ENCODE data around the gene B2M.

The B2M gene

DNA sequence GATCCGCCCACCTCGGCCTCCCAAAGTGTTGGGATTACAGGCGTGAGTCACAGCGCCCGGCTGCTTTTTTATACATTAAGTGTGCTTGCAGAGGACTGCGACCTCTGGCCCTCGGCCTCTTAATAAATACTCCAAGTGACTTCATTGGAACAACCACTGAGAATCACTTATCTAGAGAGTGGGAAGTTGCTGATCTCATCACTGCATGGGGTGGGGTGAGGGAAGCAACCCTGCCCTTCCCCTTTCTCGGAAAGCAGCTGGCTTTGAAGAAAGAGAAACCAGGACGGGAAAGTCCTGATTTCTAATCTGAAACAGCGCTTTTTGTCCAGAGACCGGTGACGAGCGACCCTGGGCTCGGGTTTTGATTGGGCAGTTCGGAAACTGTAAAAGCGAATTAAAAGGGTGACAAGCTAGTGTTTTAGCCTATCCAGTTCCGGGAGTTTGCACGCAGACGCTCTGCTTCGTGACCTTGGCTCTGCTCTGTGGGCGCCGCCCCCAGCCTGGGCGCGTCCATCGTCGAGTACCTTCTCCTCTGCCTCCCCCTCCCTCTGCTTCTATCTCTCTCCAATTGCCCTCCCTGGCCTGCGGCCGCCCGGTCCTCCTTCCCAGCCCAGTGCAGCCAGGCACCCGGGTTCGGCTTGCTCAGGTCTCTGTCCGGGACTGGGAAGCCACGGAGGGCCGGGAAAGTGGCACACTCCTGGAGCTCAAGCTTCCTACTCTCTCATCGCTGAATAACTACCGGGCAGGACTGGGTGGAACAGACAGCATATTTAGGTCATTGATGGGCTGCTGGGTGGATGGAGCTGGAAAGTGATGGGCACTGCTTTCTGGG is 17.5 kb downstream of the B2M start:
- Histone ChIP-seq H3K4me3 (ENCODE audit: control insufficient read depth in 1 of 7, extremely low read depth in 1 of 7, insufficient read depth in 4 of 7, low read depth in 2 of 7, low read length in 6 of 7) (peak overlapping the region; percentile 77 to 94 (median 85)), H3K4me1 (ENCODE audit: control extremely low read depth in 1 of 4, control insufficient read depth in 4 of 4, insufficient read depth in 4 of 4, low read length in 3 of 4) (peaks cover 36 to 60% (median 52%) of the 10 kb centered on the region in 4 experiments), H3K9me3 (ENCODE audit: control extremely low read depth in 1 of 5, control insufficient read depth in 4 of 5, insufficient read depth in 2 of 5, low read depth in 1 of 5, low read length in 4 of 5) (no peaks in the 10 kb centered on the region), H3K36me3 (ENCODE audit: control insufficient read depth in 4 of 4, insufficient read depth in 4 of 4, low read length in 3 of 4) (peaks cover 2 to 10% (median 7%) of the 10 kb centered on the region in 4 experiments), H3K27ac (ENCODE audit: insufficient read depth in 1 of 2, low read depth in 1 of 2, low read length in 2 of 2, poor library complexity in 1 of 2, severe bottlenecking in 2 of 2) (peak overlapping the region; percentile 72 to 91), H3K27me3 (replicated peaks in 2 of 5; ENCODE audit: control insufficient read depth in 4 of 5, insufficient read depth in 5 of 5, low read length in 4 of 5) (no peaks in the 10 kb centered on the region)
- CTCF ChIA-PET, result interaction anchor here (0.7 to 8.2 kb wide), 9 partner anchors 9 to 81 kb away, joined by 3 to 93 read pairs (median 5); partner anchors contain the start of genes B2M, PATL2 and SPG11
- 0% methylated on average over 29 of the region's 36 CpGs for WGBS (ENCODE audit: insufficient coverage)
- peak; percentile 98 to 99 (median 99) for DNase-seq
- POLR2A ChIA-PET, result interaction anchor here (0.6 to 6.7 kb wide), 5 partner anchors 9 to 65 kb away, joined by 3 to 106 read pairs (median 11); partner anchors contain the start of genes B2M, PATL2 and SPG11

DNA sequence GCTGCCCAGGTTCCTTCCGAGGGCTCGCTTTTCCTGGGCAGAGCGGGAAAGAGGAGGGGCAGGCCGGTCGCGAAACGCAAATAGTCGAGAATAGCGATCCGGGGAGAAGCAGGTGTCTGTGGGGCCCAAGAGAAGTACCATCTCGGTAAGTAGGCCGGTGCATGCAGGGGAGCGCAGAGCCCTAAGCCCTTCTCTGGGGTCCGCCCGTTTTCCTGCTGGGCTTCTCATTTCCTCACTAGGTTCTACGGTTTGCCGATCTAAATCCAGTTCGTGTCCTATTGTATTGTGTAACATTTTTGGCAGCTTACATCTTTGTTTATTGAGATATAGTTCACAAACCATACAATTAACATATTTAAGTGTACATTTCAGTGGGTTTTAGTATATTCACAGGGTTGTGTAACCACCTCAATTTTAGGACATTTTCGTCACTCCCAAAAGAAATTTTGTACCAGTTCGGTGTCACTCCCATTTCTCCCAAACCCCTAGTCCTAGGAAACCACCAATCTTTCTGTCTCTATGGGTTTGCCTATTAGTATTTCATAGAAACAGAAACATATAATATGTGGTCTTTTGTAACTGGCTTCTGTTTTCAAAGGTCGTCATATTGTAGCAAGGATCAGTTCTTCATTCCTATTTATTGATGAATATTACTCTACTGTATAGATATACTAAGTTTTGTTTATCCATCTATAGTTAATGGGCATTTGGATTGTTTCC is 18.3 kb downstream of the B2M start:
- Histone ChIP-seq H3K27ac (ENCODE audit: insufficient read depth in 1 of 2, low read depth in 1 of 2, low read length in 2 of 2, poor library complexity in 1 of 2, severe bottlenecking in 2 of 2) (peak overlapping the region; percentile 72 to 91), H3K36me3 (ENCODE audit: control insufficient read depth in 4 of 4, insufficient read depth in 4 of 4, low read length in 3 of 4) (peaks cover 2 to 10% (median 7%) of the 10 kb centered on the region in 4 experiments), H3K4me1 (ENCODE audit: control extremely low read depth in 1 of 4, control insufficient read depth in 4 of 4, insufficient read depth in 4 of 4, low read length in 3 of 4) (peaks cover 32 to 53% (median 48%) of the 10 kb centered on the region in 4 experiments), H3K4me3 (ENCODE audit: control insufficient read depth in 1 of 7, extremely low read depth in 1 of 7, insufficient read depth in 4 of 7, low read depth in 2 of 7, low read length in 6 of 7) (peak overlapping the region; percentile 77 to 94 (median 85)), H3K9me3 (ENCODE audit: control extremely low read depth in 1 of 5, control insufficient read depth in 4 of 5, insufficient read depth in 2 of 5, low read depth in 1 of 5, low read length in 4 of 5) (no peaks in the 10 kb centered on the region), H3K27me3 (replicated peaks in 2 of 5; ENCODE audit: control insufficient read depth in 4 of 5, insufficient read depth in 5 of 5, low read length in 4 of 5) (no peaks in the 10 kb centered on the region)
- ChIA-PET POLR2A (interaction anchor here (0.6 to 6.7 kb wide), 5 partner anchors 9 to 66 kb away, joined by 3 to 106 read pairs (median 11); partner anchors contain the start of genes B2M, PATL2 and SPG11), CTCF (interaction anchor here (0.7 to 8.2 kb wide), 10 partner anchors 9 to 70 kb away, joined by 3 to 93 read pairs (median 6); partner anchors contain the start of genes B2M, PATL2 and SPG11)
- DNase-seq, result peak in 1 of 3 donors; percentile 39
- WGBS (ENCODE audit: insufficient coverage), result 0% methylated on average over 10 of the region's 21 CpGs

- Histone ChIP-seq H3K4me1 (ENCODE audit: control extremely low read depth in 1 of 4, control insufficient read depth in 4 of 4, insufficient read depth in 4 of 4, low read length in 3 of 4) (peaks cover 5 to 25% (median 15%) of the 10 kb centered on the region in 4 experiments), H3K36me3 (ENCODE audit: control insufficient read depth in 4 of 4, insufficient read depth in 4 of 4, low read length in 3 of 4) (peaks cover 2 to 10% (median 7%) of the 10 kb centered on the region in 4 experiments), H3K27me3 (replicated peaks in 2 of 5; ENCODE audit: control insufficient read depth in 4 of 5, insufficient read depth in 5 of 5, low read length in 4 of 5) (no peaks in the 10 kb centered on the region), H3K4me3 (ENCODE audit: control insufficient read depth in 1 of 7, extremely low read depth in 1 of 7, insufficient read depth in 4 of 7, low read depth in 2 of 7, low read length in 6 of 7) (no peak overlapping the region), H3K27ac (ENCODE audit: insufficient read depth in 1 of 2, low read depth in 1 of 2, low read length in 2 of 2, poor library complexity in 1 of 2, severe bottlenecking in 2 of 2) (peak overlapping the region in 1 of 2 experiments; percentile 47), H3K9me3 (ENCODE audit: control extremely low read depth in 1 of 5, control insufficient read depth in 4 of 5, insufficient read depth in 2 of 5, low read depth in 1 of 5, low read length in 4 of 5) (no peaks in the 10 kb centered on the region)
- CTCF ChIA-PET, result interaction anchor here (1.2 to 7.0 kb wide), 7 partner anchors 15 to 157 kb away, joined by 3 to 125 read pairs (median 23); partner anchors contain the start of genes B2M, PATL2 and SPG11
- POLR2A ChIA-PET, result interaction anchor here (1.6 to 4.0 kb wide), 4 partner anchors 8 to 72 kb away, joined by 5 to 59 read pairs (median 10); partner anchors contain the start of genes B2M, PATL2 and SPG11
- no peak for DNase-seq
- WGBS (ENCODE audit: insufficient coverage), result 100% methylated on average over 2 of the region's 2 CpGs
Measured at GRCh38 chr15:44734839-44735481, 23.6 kb downstream of the B2M start.

GRCh38 chr15:44735482-44736180 is 24.3 kb downstream of the B2M start:
- H3K4me1 ChIP-seq (ENCODE audit: control extremely low read depth in 1 of 4, control insufficient read depth in 4 of 4, insufficient read depth in 4 of 4, low read length in 3 of 4), result peaks cover under 1 to 23% (median 10%) of the 10 kb centered on the region in 4 experiments
- no peaks in the 10 kb centered on the region for H3K9me3 ChIP-seq (ENCODE audit: control extremely low read depth in 1 of 5, control insufficient read depth in 4 of 5, insufficient read depth in 2 of 5, low read depth in 1 of 5, low read length in 4 of 5)
- H3K36me3 ChIP-seq (ENCODE audit: control insufficient read depth in 4 of 4, insufficient read depth in 4 of 4, low read length in 3 of 4), result peaks cover 2 to 10% (median 7%) of the 10 kb centered on the region in 4 experiments
- DNase-seq, result peak in 2 of 3 donors; percentile 52 to 61
- WGBS (ENCODE audit: insufficient coverage), result 54% methylated on average over 6 of the region's 8 CpGs
- no peaks in the 10 kb centered on the region for H3K27me3 ChIP-seq (replicated peaks in 2 of 5; ENCODE audit: control insufficient read depth in 4 of 5, insufficient read depth in 5 of 5, low read length in 4 of 5)
- ChIA-PET POLR2A (interaction anchor here (1.6 to 4.0 kb wide), 4 partner anchors 9 to 72 kb away, joined by 5 to 59 read pairs (median 10); partner anchors contain the start of genes B2M, PATL2 and SPG11), CTCF (interaction anchor here (0.7 to 7.0 kb wide), 15 partner anchors 9 to 157 kb away, joined by 3 to 125 read pairs (median 8); partner anchors contain the start of genes B2M, PATL2 and SPG11)
- no peak overlapping the region for H3K4me3 ChIP-seq (ENCODE audit: control insufficient read depth in 1 of 7, extremely low read depth in 1 of 7, insufficient read depth in 4 of 7, low read depth in 2 of 7, low read length in 6 of 7)
- peak overlapping the region in 1 of 2 experiments; percentile 47 for H3K27ac ChIP-seq (ENCODE audit: insufficient read depth in 1 of 2, low read depth in 1 of 2, low read length in 2 of 2, poor library complexity in 1 of 2, severe bottlenecking in 2 of 2)

DNA sequence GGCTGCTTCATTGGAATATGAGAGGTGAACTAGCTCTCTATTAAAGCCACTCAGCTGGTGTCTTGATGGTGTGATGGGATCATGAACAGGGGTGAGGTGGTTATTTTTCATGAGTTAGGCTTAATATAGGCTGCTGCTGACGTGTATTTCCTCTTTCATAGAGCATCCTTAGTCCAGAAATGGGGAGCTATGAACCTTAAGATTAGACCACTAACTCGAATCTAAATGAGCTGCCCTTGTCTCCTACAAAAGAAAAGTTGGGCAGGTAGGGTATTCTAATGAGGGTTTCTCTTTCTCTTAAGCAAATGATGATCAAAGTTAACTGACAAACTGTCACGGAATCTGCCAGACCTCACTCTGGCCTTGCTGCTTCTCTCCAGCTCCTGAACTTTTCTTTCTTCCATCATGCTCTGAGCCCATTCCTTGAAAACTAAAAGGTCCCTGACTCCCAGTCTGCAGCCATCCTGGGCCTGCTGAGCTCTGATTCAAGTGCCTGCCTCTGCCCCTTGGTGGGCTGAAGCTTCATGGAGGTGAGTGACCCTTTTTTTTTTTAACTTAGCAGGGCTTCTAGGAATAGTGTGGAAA is 25.0 kb downstream of the B2M start, which contains the start of gene TRIM69:
Gene TRIM69, plus strand, starts transcription at position 348 of the 585 bp plus-strand sequence. Its CDS starts 177 bp downstream, at position 525.
- Histone ChIP-seq H3K9me3 (ENCODE audit: control extremely low read depth in 1 of 5, control insufficient read depth in 4 of 5, insufficient read depth in 2 of 5, low read depth in 1 of 5, low read length in 4 of 5) (no peaks in the 10 kb centered on the region), H3K27me3 (replicated peaks in 2 of 5; ENCODE audit: control insufficient read depth in 4 of 5, insufficient read depth in 5 of 5, low read length in 4 of 5) (no peaks in the 10 kb centered on the region), H3K27ac (ENCODE audit: insufficient read depth in 1 of 2, low read depth in 1 of 2, low read length in 2 of 2, poor library complexity in 1 of 2, severe bottlenecking in 2 of 2) (peak within 1 kb of the TSS in 1 of 2 experiments; percentile 47), H3K36me3 (ENCODE audit: control insufficient read depth in 4 of 4, insufficient read depth in 4 of 4, low read length in 3 of 4) (peaks cover 2 to 9% (median 6%) of the 10 kb centered on the region in 4 experiments), H3K4me1 (ENCODE audit: control extremely low read depth in 1 of 4, control insufficient read depth in 4 of 4, insufficient read depth in 4 of 4, low read length in 3 of 4) (peaks cover 0 to 23% (median 9%) of the 10 kb centered on the region in 4 experiments), H3K4me3 (ENCODE audit: control insufficient read depth in 1 of 7, extremely low read depth in 1 of 7, insufficient read depth in 4 of 7, low read depth in 2 of 7, low read length in 6 of 7) (no peak within 1 kb of the TSS)
- CTCF ChIA-PET, result interaction anchor here (0.7 to 7.0 kb wide), 17 partner anchors 9 to 158 kb away, joined by 3 to 125 read pairs (median 6); partner anchors contain the start of genes B2M, PATL2 and SPG11
- POLR2A ChIA-PET, result interaction anchor here (1.6 to 4.0 kb wide), 4 partner anchors 10 to 73 kb away, joined by 5 to 59 read pairs (median 10); partner anchors contain the start of genes B2M, PATL2 and SPG11
- DNase-seq, result no peak
- 70% methylated on average over 2 of the region's 3 CpGs for WGBS (ENCODE audit: insufficient coverage)

Measured in common myeloid progenitor, CD34-positive (primary cell).